Measurements from ENCODE around the gene INF2. TPM values are rescaled to one million over a fixed set of nuclear protein-coding genes. Genes with fewer than 3 reads are reported as not detected.

Gene INF2
- total and polyA plus RNA-seq, 9 of the 15 experiments (the other 6 are each of a cell fraction or from before 2014, with no cell fraction given) = 0.56 to 31.3 (median 7.8) TPM

GRCh38 chr14:104746071-104746545, 56.7 kb downstream of the INF2 start:
- 29% methylated on average over 9 of the region's 13 CpGs for WGBS (ENCODE audit: insufficient coverage, low coverage, missing lambda C conversion rate)
- no peaks in the 10 kb centered on the region for H4K20me1 ChIP-seq (replicated peaks; ENCODE audit: control insufficient read depth, insufficient read depth, low read length)
- H3K36me3 ChIP-seq (ENCODE audit: control insufficient read depth, insufficient read depth, low read length) = no peaks in the 10 kb centered on the region
- no peak overlapping the region; a peak in 1 of 4 replicates for H3K9ac ChIP-seq (ENCODE audit: insufficient read depth in 1 of 2, low read depth in 2 of 2, low read length in 2 of 2)
- H3K27ac ChIP-seq (ENCODE audit: extremely low read depth, low read depth, low read length) = no peak overlapping the region
- H3K4me3 ChIP-seq = no peak overlapping the region
- no peaks in the 10 kb centered on the region for H3K27me3 ChIP-seq (ENCODE audit: control insufficient read depth in 2 of 2, insufficient read depth in 2 of 2, low read length in 2 of 2)
- POLR2A ChIA-PET = interaction anchor here (0.6 to 0.7 kb wide), 2 partner anchors 21 to 25 kb away, joined by 3 read pairs; no protein-coding TSS in a partner anchor
- no peak overlapping the region for H2AFZ ChIP-seq (ENCODE audit: low read depth, low read length)
- no peaks in the 10 kb centered on the region for H3K79me2 ChIP-seq (ENCODE audit: control insufficient read depth, insufficient read depth, low read length)
- no peak for DNase-seq (ENCODE audit: extremely low read depth in 1 of 4, low spot score in 3 of 4)
- H3K9me3 ChIP-seq (replicated peaks; ENCODE audit: control insufficient read depth, insufficient read depth, low read depth, low read length) = 0 out of 2 replicates have a peak, but pooled peaks cover 3% of the 10 kb centered on the region
- in situ Hi-C loops (cut with MboI) = no loop called here
- H3K9me1 ChIP-seq (ENCODE audit: control insufficient read depth, insufficient read depth, low read length) = no peaks in the 10 kb centered on the region
- CTCF ChIA-PET (ENCODE audit: low intra/inter-chr PET ratio) = no interaction called here
- no peak overlapping the region for H3K4me2 ChIP-seq (ENCODE audit: insufficient read depth, low read length)
- H3K4me1 ChIP-seq (replicated peaks in 1 of 2; ENCODE audit: control insufficient read depth in 2 of 2, insufficient read depth in 2 of 2, low read length in 2 of 2) = peaks cover 0 to 24% of the 10 kb centered on the region in 2 experiments; a peak in 2 of 5 replicates
- no peak for ATAC-seq
- intact Hi-C loops (cut with micrococcal nuclease) = no loop called here
- no TSS peak for BruUV-seq (replicated peaks)
- no peak for FAIRE-seq
- TF ChIP-seq ADNP (tag; IDR thresholded peaks at IDR 0.05) = no peak
- TF ChIP-seq TRIM28 (IDR thresholded peaks at IDR 0.05) = no peak
- no peak for TF ChIP-seq THAP7 (CRISPR knock-in tag; IDR thresholded peaks at IDR 0.05)
- no peak for TF ChIP-seq BRD9 (IDR thresholded peaks at IDR 0.05; ENCODE audit: low read depth, partially characterized antibody)
- no peak for TF ChIP-seq NRF1 (conservative IDR thresholded peaks at IDR 0.05 in 1 of 2, IDR thresholded peaks at IDR 0.05 in 1 of 2)
- no peak for TF ChIP-seq JUN (IDR thresholded peaks at IDR 0.05; ENCODE audit: borderline replicate concordance, low read depth, low read length)
- no peak for TF ChIP-seq JUN (CRISPR knock-in tag; IDR thresholded peaks at IDR 0.05; ENCODE audit: borderline replicate concordance)
- no peak for TF ChIP-seq PHB2 (IDR thresholded peaks at IDR 0.05; ENCODE audit: low read depth)
- no peak for TF ChIP-seq BACH1 (tag; IDR thresholded peaks at IDR 0.05)
- TF ChIP-seq NR2C2 (CRISPR knock-in tag; IDR thresholded peaks at IDR 0.05) = no peak
- no peak for TF ChIP-seq NR2C2 (tag; IDR thresholded peaks at IDR 0.05)
- TF ChIP-seq ETV1 (tag; conservative IDR thresholded peaks at IDR 0.05; ENCODE audit: low read depth) = no peak
- TF ChIP-seq ZNF561 (CRISPR knock-in tag; conservative IDR thresholded peaks at IDR 0.05) = no peak
- TF ChIP-seq ZNF407 (IDR thresholded peaks at IDR 0.05; ENCODE audit: low read depth) = no peak
- no peak for TF ChIP-seq HDGF (IDR thresholded peaks at IDR 0.05)

Measured in K562 (cell line).